NCI-H526 (cell line): Measurements from ENCODE around the gene ASIC3.

Experiments used
- DNase-seq, 2 experiments: peaks; one replicate each; lab custom pipeline; 2025; lab: John Stamatoyannopoulos, UW

The ASIC3 gene

DNA sequence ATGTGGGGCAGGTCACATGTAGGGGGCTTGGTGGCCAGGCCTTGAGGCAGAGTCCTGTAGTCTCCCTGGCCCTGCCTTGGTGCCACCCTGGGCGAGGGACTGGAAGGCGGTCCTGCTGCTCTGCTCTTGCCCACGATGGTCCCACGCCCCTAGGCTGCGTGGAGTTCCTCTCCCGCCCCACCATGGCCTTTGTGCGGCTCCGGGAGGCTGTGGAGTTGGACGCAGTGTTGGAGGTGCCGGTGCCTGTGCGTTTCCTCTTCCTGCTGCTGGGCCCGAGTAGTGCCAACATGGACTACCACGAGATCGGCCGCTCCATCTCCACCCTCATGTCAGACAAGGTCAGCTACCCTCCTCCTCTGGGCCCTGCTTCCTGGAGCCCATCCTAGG is 22.2 kb downstream of the ASIC3 start:
- DNase-seq, result no peak

DNA sequence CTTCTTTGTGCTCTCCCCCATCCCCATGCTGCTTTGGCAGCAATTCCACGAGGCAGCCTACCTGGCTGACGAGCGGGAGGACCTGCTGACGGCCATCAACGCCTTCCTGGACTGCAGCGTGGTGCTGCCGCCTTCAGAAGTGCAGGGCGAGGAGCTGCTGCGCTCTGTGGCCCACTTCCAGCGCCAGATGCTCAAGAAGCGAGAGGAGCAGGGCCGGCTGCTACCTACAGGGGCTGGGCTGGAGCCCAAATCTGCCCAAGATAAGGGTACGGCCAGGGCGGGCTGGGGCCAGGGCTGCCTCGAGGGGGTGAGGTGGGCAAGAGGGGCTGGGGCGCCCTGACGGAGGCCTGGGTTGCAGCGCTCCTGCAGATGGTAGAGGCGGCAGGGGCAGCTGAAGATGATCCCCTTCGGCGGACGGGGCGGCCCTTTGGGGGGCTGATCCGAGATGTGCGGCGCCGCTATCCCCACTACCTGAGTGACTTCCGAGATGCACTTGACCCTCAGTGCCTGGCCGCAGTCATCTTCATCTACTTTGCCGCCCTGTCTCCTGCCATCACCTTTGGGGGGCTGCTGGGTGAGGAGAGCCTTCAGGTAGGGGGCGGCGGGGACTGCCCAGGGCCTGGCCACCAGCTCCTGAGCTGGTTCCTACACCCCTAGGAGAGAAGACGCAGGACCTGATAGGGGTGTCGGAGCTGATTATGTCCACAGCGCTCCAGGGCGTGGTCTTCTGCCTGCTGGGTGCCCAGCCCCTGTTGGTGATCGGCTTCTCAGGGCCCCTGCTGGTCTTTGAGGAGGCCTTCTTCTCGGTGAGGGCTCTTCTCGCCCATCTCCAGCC is 22.9 kb downstream of the ASIC3 start:
- no peak for DNase-seq

DNA sequence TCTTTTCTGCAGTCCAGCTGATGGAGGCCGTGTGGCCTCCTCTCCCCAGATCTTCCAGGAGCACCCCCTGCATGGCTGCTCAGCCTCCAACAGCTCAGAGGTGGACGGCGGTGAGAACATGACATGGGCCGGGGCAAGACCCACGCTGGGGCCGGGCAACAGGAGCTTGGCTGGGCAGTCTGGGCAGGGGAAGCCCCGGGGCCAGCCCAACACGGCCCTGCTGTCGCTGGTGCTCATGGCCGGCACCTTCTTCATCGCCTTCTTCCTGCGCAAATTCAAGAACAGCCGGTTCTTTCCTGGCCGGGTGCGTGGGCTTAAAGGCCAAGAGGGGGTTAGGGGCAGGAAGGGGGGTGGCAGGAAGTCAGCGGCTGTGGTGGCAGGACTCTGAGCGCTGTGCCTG is 25.7 kb downstream of the ASIC3 start:
- DNase-seq, result no peak

DNA sequence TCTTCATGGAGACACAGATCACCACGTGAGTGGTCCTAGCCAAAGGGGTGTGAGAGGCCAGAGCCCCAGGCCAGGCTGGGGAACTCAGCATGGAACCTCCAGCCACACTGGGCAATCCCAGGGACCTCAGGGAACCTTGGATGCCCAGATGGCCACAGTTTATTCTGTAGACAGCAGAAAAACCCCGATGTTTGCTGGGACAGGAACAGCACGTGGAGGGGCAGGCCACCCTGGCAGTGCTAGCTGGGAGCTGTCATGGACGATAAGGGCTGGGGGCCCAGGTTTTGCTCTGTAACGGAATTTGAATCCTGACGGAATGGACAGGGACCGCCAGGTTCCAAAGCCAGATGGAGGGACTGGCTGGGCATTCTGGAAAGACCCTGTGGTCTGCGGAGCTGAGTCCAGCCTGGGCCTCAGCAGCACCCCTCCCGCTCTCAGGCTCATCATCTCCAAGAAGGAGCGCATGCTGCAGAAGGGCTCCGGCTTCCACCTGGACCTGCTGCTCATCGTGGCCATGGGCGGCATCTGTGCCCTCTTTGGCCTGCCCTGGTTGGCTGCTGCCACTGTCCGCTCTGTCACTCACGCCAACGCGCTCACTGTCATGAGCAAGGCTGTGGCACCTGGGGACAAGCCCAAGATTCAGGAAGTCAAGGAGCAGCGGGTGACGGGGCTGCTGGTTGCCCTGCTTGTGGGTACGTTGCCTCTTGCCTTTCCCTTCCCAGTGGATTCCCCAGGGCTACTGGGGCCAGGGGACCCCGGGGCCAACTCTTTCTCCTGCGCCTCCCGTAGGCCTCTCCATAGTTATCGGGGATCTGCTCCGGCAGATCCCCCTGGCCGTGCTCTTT is 26.7 kb downstream of the ASIC3 start:
- no peak for DNase-seq

DNA sequence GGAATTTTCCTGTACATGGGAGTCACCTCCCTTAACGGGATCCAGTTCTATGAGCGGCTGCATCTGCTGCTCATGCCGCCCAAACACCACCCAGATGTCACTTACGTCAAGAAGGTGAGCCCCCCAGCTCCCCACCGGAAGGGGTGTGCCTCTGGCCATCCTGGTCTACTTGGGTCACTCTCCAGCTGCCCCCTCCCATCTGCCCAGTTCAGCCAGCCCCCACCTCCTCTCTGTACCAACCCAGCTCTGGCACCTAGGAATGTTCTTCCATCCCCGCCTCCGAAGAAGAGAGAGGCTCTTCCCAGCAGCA is 27.3 kb downstream of the ASIC3 start:
- no peak for DNase-seq

DNA sequence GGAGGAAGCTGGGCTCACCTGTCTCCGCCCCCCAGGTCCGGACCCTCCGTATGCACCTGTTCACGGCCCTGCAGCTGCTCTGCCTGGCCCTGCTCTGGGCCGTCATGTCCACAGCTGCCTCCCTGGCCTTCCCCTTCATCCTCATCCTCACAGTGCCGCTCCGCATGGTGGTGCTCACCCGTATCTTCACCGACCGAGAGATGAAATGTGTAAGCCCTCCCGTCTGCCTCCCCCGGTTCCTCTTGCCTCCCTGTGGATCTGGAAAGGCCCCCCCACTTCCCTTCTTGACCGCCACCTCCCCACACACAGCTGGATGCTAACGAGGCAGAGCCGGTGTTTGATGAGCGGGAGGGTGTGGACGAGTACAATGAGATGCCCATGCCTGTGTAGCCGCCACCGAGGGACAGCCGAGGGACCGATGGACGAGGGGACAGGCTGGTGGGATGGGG is 27.7 kb downstream of the ASIC3 start:
- no peak for DNase-seq

DNA sequence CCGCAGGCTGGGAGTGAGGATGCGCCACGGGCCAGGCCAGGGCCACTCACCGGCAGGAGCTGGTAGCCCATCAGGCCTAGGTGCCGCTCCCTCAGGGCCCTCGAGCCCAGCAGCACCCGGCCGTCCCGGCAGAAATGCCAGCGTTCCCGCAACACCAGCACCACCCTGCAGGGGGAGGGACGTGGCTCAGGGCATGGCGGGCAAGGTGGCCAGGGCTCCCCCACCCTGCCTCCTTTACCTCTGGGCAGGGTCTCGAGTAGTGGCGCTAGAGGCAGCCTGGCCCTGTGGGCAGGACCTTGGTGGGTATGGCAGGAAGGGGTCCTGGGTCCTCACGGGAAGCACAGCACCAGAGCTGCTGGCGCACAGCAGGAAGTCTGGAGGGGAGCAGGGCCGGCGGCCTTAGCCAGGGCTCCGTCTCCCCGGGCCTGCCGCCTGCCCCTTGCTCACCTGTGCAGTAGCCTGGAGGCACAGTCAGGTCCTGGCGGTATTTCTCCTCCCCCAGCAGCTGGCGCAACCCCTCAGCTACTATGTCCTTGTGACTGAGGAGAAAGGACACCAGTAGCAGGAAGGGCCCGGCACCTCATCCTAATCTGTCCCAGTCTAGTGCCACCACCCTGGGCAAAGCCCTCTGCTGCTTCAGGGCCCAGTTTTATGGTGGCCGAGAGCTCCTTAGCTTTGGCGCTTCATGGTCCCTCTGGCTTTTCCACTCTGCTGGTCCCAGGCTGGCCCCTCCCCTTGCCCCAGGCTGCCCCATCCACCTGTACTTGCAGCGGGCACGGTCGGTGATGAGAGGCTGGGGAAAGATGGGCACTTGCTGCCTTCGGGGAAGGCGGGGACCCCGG is 28.8 kb downstream of the ASIC3 start:
- peak in 1 of 2 experiments; percentile 68 for DNase-seq

DNA sequence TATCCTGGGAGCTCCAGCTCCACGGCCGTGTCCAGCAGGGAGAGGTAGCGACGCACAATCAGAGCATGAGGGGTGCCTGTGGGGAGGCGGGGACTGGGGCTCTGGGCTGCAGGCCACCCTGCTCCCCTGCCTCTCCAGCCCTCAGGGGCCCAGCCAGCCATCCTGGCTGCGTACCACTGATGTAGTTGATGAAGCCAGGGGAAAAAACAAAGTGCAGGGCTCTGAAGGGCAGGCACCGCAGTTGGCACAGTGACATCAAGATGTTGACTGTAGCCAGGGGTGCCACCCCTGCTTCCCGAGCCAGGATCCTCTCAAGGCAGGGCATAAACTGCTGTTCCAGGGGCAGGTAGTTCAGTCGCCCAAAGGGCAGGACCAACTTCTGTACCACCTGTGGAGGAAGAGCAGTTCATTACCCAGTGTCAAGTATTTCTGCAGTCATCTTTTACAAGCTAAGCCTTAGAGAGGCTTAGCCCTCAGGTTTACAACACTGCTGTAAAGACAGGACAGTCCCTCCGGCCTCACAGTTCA is 29.4 kb downstream of the ASIC3 start:
- DNase-seq, result no peak

DNA sequence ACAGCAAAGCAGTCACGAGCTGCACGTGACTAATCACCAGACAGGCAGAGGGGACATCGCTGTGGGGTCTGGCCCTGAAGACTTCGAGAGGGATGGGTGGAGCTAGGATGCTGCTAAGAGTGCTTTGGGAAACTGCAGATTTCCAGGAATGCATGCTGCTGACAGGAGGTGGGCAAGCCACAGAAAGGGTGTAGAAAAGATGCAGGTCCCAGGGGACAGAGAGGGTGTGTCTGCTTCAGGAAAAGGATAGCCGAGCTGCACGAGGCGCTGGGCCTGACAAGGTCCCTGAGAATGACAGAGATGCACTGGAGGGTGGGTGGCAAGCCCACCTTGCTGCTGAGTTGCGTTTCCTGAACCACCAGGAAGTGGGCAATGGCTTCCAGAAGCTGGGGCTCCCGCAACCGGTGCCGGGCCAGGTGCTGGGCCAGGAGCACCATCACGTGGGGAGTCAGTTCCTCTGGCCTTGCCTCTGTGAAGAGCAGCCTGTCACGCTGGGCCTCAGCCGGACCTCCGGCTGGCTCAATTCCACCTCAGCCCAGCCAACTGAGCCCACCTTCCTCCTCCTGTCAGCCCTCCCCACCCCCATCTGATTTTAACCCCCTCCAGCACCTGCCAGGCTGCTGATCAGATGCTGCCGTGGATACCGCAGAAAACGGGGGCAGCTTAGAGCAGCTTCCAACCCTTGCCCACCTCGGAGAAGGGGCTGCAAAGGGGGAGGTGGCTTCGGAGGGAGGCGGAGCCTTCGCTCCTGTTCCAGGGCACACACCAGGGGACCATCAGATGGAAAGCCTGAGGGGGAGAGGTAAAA is 30.1 kb downstream of the ASIC3 start:
- peak in 1 of 2 experiments; percentile 51 for DNase-seq

DNA sequence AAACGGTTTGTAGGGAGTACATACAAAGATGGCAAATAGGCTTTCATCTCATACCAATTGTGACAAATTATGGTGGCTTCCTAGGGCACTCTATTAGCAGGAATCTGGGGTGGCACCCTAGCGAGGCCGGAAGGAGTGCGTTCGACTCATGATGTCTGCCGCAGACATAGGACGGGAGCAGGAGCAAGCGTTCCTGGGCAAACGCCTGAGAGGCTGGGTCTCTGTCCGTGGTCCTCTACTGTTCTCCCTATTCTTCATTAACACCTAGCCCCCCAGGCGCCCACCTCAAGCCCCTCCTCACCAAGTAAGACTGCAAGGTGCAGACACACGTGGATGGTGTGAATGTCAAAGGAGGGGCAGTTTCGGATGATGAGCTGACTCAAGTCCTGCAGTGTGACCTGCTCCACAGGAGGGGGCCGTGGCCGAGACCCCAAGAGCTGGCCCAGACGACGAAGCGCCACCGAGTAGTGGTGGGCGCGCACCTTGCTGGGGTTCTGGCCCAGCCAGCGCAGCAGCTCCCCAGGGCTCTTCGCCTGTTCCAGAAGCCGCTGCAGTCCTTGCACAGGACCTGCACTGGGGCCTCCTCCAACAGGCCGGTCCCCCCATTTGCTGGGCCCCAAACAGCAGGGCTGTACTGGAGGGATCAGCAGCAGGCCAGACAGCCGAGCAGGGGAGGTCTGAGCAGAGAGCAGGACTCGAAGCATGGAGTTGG is 31.0 kb downstream of the ASIC3 start:
- DNase-seq, result no peak

DNA sequence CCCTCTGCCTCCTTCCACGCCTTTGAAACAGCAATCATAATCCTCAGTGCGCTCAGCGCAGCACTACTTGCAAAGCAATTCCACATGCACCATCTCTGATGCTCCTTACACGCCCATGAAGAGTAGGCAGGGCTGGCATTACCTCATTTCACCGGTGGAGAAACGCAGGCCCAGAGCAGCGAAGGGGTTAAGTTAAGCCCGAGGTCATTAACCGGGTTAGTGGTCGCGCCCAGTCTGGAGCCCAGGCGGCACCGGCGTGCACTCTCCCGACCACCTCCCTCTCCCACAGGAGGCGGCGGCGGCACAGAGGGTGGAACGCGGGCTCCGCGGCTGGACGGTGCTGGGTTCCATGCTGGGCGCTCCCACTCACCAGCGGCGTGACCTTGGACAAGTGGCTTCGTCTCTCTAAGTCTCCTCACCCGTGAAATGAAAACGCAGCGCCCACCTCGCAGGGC is 31.8 kb downstream of the ASIC3 start:
- DNase-seq, result peak in 1 of 2 experiments; percentile 41

DNA sequence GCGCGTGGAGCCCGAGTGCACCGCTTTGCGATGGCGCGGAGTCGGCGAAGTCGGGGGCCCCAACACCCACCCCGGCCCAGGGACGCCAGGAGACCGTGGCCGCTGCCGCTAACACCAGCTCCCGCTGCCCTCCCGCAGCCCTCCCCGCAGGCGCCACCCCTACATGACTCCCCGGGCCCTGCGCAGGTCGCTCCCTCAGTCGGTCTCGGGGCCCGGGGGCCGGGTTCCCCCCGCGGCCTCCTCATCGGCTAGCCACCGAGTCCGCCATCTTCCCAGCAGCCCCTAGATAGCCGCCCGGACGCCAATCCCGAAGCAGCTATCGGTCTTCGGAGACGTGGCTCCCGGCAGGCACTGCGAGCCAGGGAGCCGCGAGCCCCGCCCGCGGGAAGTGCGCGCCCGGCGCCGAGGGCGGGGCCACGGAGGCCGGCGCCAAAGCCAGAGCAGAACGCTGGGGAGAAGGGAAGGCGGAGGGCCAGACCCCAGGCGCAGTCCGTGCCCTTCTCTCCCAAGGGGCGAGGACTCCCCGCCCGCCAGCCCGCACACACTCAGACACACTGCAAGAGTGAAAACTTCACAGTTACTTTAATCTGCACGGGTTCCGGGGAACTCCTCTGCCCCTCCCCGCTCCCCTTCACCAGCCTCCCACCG is 32.3 kb downstream of the ASIC3 start, which contains the start of gene FASTK:
Gene FASTK (minus strand): TSS at position 288 of the 648 bp plus-strand sequence. CDS start 43 bp downstream, at position 245.
- peak; percentile 79 to 98 for DNase-seq

DNA sequence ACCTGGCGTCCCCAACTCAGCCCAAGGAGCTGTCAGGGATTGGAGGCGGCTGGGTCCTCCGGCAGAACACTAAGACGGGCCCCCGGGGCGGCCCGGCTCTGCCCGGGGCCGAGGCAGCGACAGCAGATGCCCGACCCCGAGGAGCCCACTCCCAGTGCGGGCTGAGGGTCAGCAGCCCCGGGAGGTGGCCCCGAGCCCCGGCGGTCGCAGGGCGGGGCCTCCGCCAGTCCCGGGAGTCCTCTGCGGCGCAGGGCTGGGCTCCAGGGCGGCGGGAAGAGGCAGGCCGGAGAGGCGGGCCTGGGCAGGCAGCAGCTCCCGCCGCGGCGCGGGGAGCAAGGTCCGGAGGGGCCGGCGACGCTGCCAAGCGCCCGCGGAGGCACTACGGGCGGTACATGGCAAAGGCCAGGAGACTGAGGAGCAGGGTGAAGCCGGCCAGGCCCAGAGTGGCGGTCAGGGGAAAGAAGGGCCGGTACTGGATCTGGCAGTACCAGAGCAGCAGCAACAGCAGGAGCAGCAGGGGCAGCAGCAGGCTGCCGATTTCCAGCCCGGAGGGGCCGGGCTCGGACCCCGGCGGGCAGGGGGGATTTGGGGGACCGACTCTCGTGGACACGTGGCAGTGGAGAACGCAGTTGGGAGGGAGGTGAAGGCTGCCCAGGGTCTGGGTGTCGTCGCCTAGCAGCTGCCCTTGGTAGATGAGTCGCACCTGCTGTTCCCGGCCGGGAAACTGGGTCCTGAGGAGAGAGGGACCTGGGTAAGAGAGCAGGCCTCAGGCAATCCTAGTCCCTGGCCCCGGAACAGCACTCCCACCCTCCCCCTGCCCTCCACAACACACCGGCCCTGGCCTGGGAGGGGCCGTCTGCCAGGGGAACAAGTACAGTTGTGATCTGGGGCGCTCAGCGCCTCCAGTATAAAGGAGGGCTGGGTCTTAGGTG is 33.1 kb downstream of the ASIC3 start:
- peak; percentile 48 to 76 for DNase-seq

DNA sequence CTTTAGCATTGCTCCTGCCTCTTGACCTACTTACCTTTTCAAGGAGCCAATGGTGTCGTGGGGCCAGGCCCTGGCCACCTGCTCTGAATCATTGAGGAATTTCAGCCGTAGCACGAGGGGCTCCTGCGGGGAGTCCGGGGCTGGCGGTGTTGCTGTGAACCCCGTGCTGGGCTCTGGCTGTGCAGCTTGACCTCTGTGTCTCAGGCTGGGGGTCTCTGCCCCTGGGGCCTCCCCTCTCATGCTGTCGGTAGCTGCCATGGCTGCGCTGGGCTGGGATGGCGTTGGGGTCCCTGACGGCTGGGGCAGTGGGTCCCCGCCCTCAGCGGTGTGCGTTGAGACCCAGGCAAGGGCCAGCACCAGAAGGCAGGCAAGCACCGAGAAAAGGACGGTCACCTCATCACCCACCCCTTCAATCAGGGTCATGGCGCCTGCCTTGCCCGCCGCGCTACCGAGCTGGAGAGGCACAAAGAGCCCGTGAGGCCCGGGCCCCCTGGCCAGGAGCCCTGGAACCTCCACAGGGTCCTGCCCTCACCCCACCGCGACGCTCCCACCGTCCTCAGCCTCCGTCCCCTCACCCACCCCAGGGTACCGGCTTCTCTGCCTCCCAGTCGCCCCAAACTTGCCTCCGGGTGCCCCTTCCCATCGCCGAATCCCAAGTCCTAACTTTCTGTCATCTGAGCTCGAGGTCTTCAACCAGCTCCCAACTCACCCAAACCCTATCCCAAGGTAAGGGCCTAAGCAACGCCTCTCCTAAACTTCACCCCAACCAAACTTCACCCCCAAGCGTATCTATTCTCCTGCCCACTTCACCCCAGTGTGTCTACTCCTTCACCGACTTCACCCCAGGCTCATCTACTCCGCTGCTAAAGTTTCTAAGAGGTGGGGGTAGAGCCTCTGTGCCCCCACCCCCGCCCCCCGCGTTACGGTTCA is 34.1 kb downstream of the ASIC3 start:
- DNase-seq, result peak in 1 of 2 experiments; percentile 46

DNA sequence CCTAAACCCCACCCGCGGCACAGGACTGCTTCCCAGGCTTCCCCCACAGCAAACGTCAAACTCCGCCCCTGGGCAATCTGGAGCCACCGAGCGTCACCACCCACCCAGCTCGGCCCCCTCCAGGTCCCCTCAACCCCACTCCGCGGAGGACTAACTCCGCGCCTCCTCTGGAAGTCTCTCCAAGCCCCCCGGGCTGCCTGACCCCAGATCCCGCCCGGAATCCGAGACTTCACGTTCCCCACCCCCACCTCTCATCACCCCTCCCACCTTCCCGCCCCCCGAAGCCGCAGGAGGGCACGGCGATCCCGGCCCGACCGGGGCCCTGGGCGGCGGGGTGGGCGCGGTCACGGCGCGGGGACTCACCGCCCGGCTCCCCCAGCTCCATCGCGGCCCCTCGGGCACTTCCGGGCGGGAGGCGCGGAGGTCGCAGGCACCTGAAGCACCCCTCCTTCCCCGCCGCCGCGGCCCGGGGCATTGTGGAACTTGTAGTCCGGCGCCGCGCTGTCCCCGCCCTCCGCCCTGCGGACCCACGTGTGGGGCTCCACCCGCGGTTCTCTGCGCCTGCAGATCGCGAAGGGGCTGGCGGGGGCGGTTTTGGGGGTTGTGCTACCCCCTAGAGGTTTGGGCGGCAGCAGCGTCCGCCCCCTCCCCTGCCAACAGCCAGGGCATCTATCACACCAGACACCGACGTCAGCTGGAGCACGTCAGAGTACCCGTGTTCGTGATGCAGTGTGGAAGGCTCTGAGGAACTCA is 34.9 kb downstream of the ASIC3 start, which contains the start of gene TMUB1:
Gene TMUB1 (minus strand): TSS at position 423 of the 753 bp plus-strand sequence. CDS start 930 bp downstream, outside the sequence.
- DNase-seq, result peak; percentile 25 to 92

DNA sequence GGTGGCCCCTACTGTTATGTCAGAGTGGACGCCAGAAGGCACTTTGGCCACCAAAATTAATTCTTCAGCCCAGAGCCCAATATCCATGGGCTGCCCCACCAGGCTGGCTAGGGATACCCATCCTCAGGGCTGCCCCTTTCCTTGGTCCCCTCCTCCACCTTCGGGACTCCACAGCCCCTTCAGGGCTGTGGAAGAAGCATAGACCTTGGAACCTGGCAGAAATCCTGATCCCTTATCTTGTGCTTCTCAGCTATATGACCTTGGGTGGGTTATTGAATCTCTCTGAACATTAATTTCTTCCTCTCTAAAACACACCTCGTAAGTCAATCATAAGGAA is 35.5 kb downstream of the ASIC3 start:
- DNase-seq, result no peak

DNA sequence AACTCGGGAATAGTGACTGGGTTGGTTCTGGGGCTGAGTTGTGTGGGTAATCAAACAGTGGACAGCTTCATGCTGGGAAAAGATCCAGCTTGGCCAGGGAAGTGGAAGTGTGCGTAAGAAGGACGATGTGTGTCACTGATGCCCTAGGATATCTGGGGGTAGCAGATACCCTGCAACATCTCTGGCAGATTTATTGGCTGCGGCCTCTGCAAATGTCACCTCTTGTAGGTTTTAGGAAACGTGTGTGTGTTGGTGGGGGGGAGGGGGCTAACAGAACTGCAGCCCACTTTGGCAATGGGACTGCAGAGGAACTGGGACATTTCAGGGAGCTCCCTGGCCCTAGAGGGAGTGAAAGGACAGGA is 37.0 kb downstream of the ASIC3 start:
- DNase-seq, result no peak
